Measurements from ENCODE around the gene FCHO1.

GRCh38 chr19:17765069-17765618, 13.9 kb downstream of the FCHO1 start:
- TF ChIP-seq, protein P1, sequence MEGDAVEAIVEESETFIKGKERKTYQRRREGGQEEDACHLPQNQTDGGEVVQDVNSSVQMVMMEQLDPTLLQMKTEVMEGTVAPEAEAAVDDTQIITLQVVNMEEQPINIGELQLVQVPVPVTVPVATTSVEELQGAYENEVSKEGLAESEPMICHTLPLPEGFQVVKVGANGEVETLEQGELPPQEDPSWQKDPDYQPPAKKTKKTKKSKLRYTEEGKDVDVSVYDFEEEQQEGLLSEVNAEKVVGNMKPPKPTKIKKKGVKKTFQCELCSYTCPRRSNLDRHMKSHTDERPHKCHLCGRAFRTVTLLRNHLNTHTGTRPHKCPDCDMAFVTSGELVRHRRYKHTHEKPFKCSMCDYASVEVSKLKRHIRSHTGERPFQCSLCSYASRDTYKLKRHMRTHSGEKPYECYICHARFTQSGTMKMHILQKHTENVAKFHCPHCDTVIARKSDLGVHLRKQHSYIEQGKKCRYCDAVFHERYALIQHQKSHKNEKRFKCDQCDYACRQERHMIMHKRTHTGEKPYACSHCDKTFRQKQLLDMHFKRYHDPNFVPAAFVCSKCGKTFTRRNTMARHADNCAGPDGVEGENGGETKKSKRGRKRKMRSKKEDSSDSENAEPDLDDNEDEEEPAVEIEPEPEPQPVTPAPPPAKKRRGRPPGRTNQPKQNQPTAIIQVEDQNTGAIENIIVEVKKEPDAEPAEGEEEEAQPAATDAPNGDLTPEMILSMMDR (IDR thresholded peaks at IDR 0.05): no peak
- no peak for TF ChIP-seq EZH2 (IDR thresholded peaks at IDR 0.05)
- no peak for TF ChIP-seq EZH2phosphoT487 (IDR thresholded peaks at IDR 0.05)

Data from neural progenitor cell (in vitro differentiated cells).